Gastroesophageal sphincter (tissue), 4 donors: ENCODE measurements around the gene MACROD2. TPM values are rescaled to one million over a fixed set of nuclear protein-coding genes. Genes with fewer than 3 reads are reported as not detected.

Experiments used
- ATAC-seq: fragments of 150-250 bp; one replicate; pipeline ENCODE4 v1.9.1; 2016; ENCODE audit warnings: mild to moderate bottlenecking, moderate library complexity
- H3K27ac ChIP-seq, 4 donors: fragments of 200-600 bp; sonication (generic) in 3 of 4; 1 replicate in 3 of 4; 2 replicates in 1 of 4; pipeline ENCODE4 v1.5.1; 2016 to 2019
- H3K27me3 ChIP-seq: fragments of 200-600 bp; sonication (generic); one replicate; pipeline ENCODE4 v1.5.1; 2019
- H3K36me3 ChIP-seq, 2 donors: fragments of 200-600 bp; sonication (generic); one replicate each; pipeline ENCODE4 v1.5.1; 2019; ENCODE audit warnings: control low read depth in 1 of 2
- H3K4me1 ChIP-seq, 3 donors: fragments of 200-600 bp; sonication (generic); 1 replicate in 2 of 3; 2 replicates in 1 of 3; pipeline ENCODE4 v1.5.1; 2016 to 2019; ENCODE audit warnings: control low read depth in 2 of 3
- H3K4me3 ChIP-seq, 2 donors: fragments of 200-600 bp; sonication (generic); one replicate each; pipeline ENCODE4 v1.5.1; 2019; ENCODE audit warnings: mild to moderate bottlenecking in 1 of 2, moderate library complexity in 1 of 2
- H3K9me3 ChIP-seq, 3 donors: fragments of 200-600 bp; sonication (generic); one replicate each; pipeline ENCODE4 v1.5.1; 2017 to 2019; ENCODE audit warnings: control low read depth in 2 of 3
- EP300 ChIP-seq: sonication (generic); formaldehyde crosslinking; IDR thresholded peaks from one replicate; pipeline ENCODE4 v1.6.1; 2017; ENCODE audit warnings: antibody characterized with exemption, mild to moderate bottlenecking
- POLR2A ChIP-seq, 2 donors: fragments of 450-650 bp; IDR thresholded peaks; one replicate each; pipeline ENCODE4 v1.6.1; 2017; ENCODE audit warnings: antibody characterized with exemption in 2 of 2, mild to moderate bottlenecking in 2 of 2, moderate library complexity in 1 of 2
- POLR2AphosphoS5 ChIP-seq: sonication (generic); formaldehyde crosslinking; IDR thresholded peaks from one replicate; pipeline ENCODE4 v1.6.1; 2017; ENCODE audit warnings: antibody characterized with exemption
- WGBS, 2 donors: methylation state at CpG; one replicate each; pipeline ENCODE4 v1.1.5; 2018; ENCODE audit warnings: low coverage in 1 of 2; 5-methylcytosine and 5-hydroxymethylcytosine counted together
- total RNA-seq, 4 donors: library from RNA; depleted of rRNA; stranded (reverse); fragments of >200 nt; gene quantifications; one replicate each; pipeline ENCODE4 v1.1.0, GENCODE V29; 2016
- TF ChIP-seq, protein P1 (sequence below), 4 experiments: fragments of 200-600 bp in 2 of 4; fragments of 450-650 bp in 2 of 4; sonication (generic) in 1 of 4; IDR thresholded peaks; one replicate each; pipeline ENCODE4 v1.5.1; 2017 to 2019; ENCODE audit warnings: antibody characterized with exemption in 4 of 4, mild to moderate bottlenecking in 2 of 4, moderate library complexity in 2 of 4

MACROD2 gene
- total RNA-seq, 4 donors from 2014 or later: 4.0 to 12.1 (median 7.4) TPM

- no peak for TF ChIP-seq POLR2A (IDR thresholded peaks at IDR 0.05)
- no peak for TF ChIP-seq POLR2AphosphoS5
- TF ChIP-seq EP300: no peak
- TF ChIP-seq, protein P1, sequence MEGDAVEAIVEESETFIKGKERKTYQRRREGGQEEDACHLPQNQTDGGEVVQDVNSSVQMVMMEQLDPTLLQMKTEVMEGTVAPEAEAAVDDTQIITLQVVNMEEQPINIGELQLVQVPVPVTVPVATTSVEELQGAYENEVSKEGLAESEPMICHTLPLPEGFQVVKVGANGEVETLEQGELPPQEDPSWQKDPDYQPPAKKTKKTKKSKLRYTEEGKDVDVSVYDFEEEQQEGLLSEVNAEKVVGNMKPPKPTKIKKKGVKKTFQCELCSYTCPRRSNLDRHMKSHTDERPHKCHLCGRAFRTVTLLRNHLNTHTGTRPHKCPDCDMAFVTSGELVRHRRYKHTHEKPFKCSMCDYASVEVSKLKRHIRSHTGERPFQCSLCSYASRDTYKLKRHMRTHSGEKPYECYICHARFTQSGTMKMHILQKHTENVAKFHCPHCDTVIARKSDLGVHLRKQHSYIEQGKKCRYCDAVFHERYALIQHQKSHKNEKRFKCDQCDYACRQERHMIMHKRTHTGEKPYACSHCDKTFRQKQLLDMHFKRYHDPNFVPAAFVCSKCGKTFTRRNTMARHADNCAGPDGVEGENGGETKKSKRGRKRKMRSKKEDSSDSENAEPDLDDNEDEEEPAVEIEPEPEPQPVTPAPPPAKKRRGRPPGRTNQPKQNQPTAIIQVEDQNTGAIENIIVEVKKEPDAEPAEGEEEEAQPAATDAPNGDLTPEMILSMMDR (IDR thresholded peaks at IDR 0.05): no peak
- H3K27ac ChIP-seq: no peak overlapping the region
- no peaks in the 10 kb centered on the region for H3K36me3 ChIP-seq
- no peak overlapping the region for H3K4me3 ChIP-seq
- H3K9me3 ChIP-seq: no peaks in the 10 kb centered on the region
- no peaks in the 10 kb centered on the region for H3K27me3 ChIP-seq
- no peak for ATAC-seq
- WGBS, 2 donors: 80 to 86% methylated on average over 1 of the region's 1 CpG
- no peaks in the 10 kb centered on the region for H3K4me1 ChIP-seq
Observed at GRCh38 chr20:14883324-14883723, 888.0 kb downstream of the MACROD2 start.

- H3K36me3 ChIP-seq: no peaks in the 10 kb centered on the region
- no peak overlapping the region for H3K27ac ChIP-seq
- no peaks in the 10 kb centered on the region for H3K27me3 ChIP-seq
- WGBS, 2 donors: 92% methylated on average over 1 of the region's 1 CpG; no CpG with 5 or more reads in 1 of the 2 donors
- no peak for TF ChIP-seq POLR2AphosphoS5
- TF ChIP-seq, protein P1 (IDR thresholded peaks at IDR 0.05): no peak
- no peak for TF ChIP-seq EP300
- no peak for TF ChIP-seq POLR2A (IDR thresholded peaks at IDR 0.05)
- ATAC-seq: no peak
- no peaks in the 10 kb centered on the region for H3K4me1 ChIP-seq
- no peak overlapping the region for H3K4me3 ChIP-seq
- no peaks in the 10 kb centered on the region for H3K9me3 ChIP-seq
Observed at GRCh38 chr20:14885661-14886060, 890.3 kb downstream of the MACROD2 start.

GRCh38 chr20:14888134-14888533, 892.8 kb downstream of the MACROD2 start:
- no peaks in the 10 kb centered on the region for H3K27me3 ChIP-seq
- H3K4me3 ChIP-seq: no peak overlapping the region
- no peak overlapping the region for H3K27ac ChIP-seq
- H3K9me3 ChIP-seq: no peaks in the 10 kb centered on the region
- no peaks in the 10 kb centered on the region for H3K36me3 ChIP-seq
- no peaks in the 10 kb centered on the region for H3K4me1 ChIP-seq
- no peak for ATAC-seq
- TF ChIP-seq, protein P1 (IDR thresholded peaks at IDR 0.05): no peak
- no peak for TF ChIP-seq POLR2AphosphoS5
- TF ChIP-seq EP300: no peak
- no peak for TF ChIP-seq POLR2A (IDR thresholded peaks at IDR 0.05)
- 41% methylated on average over 3 of the region's 3 CpGs; no CpG with 5 or more reads in 1 of the 2 donors for WGBS, 2 donors

DNA sequence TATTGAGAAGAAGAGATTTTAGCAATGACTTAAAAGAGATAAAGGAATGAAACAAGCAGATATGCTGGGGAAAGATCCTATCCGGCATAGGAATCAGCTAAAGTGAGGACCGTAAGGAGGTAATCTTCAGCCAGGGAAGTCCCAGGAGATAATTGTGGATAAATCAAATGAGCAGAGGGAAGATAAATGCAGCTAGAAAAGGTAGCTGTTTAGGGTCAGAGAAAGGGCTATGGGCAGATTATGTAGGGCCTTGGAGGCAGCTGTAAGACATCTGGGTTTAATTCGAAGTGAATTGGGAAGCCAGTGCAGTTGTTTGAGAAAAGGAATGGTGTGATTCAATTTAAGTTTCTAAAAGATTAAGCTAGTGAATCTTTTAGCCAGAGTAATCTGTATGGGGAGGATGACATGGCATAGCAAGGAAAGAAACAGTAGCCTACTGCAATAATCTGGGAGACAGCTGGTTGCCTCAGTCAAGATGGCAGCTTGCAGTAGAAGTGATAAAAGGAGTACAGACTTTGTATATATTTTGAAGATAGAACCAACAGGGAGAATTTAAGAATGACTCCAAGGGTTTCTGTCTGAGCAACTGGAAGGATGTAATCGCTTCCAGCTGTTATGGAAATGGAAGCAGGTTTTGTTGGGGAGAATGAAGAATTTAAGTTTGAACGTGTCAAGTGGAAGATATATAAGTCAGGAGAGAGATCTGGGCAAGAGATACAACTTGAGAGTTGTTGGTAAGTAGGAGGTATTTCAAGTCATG, 894.4 kb downstream of the MACROD2 start:
- H3K4me3 ChIP-seq: no peak overlapping the region
- no peaks in the 10 kb centered on the region for H3K27me3 ChIP-seq
- H3K4me1 ChIP-seq: no peaks in the 10 kb centered on the region
- no peak overlapping the region for H3K27ac ChIP-seq
- no peak for TF ChIP-seq POLR2A (IDR thresholded peaks at IDR 0.05)
- no peak for TF ChIP-seq POLR2AphosphoS5
- no peak for TF ChIP-seq EP300
- TF ChIP-seq, protein P1 (IDR thresholded peaks at IDR 0.05): no peak
- no peaks in the 10 kb centered on the region for H3K36me3 ChIP-seq
- no peak for ATAC-seq
- WGBS, 2 donors: 65 to 76% methylated on average over 4 to 5 of the region's 5 CpGs
- H3K9me3 ChIP-seq: no peaks in the 10 kb centered on the region

DNA sequence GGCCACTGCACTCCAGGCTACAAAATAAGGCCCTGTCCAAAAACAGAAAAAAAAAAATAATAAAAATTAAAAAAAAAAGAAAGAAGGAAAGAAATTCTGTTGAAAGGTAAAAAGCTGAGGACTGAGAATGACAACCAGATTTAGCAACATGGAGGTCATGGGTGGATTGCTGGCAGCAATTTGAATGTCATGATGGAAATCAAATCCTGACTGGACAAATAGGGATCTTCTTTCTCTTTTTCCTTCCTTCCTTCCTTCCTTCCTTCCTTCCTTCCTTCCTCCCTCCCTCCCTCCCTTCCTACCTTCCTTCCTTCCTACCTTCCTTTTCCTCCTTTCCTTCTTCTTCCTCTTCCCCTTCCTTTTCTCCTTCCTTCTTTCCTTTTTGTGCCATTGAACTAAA, 895.4 kb downstream of the MACROD2 start:
- H3K36me3 ChIP-seq: no peaks in the 10 kb centered on the region
- no peaks in the 10 kb centered on the region for H3K9me3 ChIP-seq
- no peak for ATAC-seq
- H3K27me3 ChIP-seq: no peaks in the 10 kb centered on the region
- H3K4me3 ChIP-seq: no peak overlapping the region
- H3K27ac ChIP-seq: no peak overlapping the region
- no peaks in the 10 kb centered on the region for H3K4me1 ChIP-seq
- TF ChIP-seq POLR2AphosphoS5: no peak
- no peak for TF ChIP-seq EP300
- TF ChIP-seq, protein P1 (IDR thresholded peaks at IDR 0.05): no peak
